Mucosa of descending colon (tissue), 3 donors: Measurements from ENCODE around the gene SERPING1. TPM values are rescaled to one million over a fixed set of nuclear protein-coding genes. Genes with fewer than 3 reads are reported as not detected.

Experiments
- ATAC-seq: fragments of 200-7000 bp; cut with Tn5 transposase; one replicate; pipeline ENCODE4 v1.9.1; 2020; ENCODE audit warnings: mild to moderate bottlenecking, moderate library complexity
- DNase-seq, 3 donors: peaks; one replicate each; pipeline ENCODE4 v3.0.0-alpha.2; 2020
- H3K36me3 ChIP-seq: fragments of 200-600 bp; one replicate; pipeline ENCODE4 v1.8.0; 2021; ENCODE audit warnings: low read depth, mild to moderate bottlenecking
- H3K4me1 ChIP-seq: fragments of 200-600 bp; one replicate; pipeline ENCODE4 v1.8.0; 2021; ENCODE audit warnings: low read depth, mild to moderate bottlenecking
- H3K4me3 ChIP-seq: fragments of 200-600 bp; one replicate; pipeline ENCODE4 v1.8.0; 2021; ENCODE audit warnings: mild to moderate bottlenecking
- H3K9me3 ChIP-seq: fragments of 200-600 bp; one replicate; pipeline ENCODE4 v1.8.0; 2021; ENCODE audit warnings: mild to moderate bottlenecking
- CTCF ChIP-seq: fragments of 200-600 bp; IDR thresholded peaks from one replicate; pipeline ENCODE4 v1.8.0; 2022; ENCODE audit warnings: antibody characterized with exemption, mild to moderate bottlenecking
- intact Hi-C, 2 donors: fragments of 100-400 bp; cut with DNase I in 1 of 2; cut with micrococcal nuclease in 1 of 2; formaldehyde crosslinking; loops; one replicate each; pipeline versions ENCODE4 v1.11.0 to v1.11.1; 2022; cut with DNase I, micrococcal nuclease
- total RNA-seq, 3 donors: library from RNA; stranded (reverse); fragmentation: NEBNext Ultra II Directional in 2 of 3; extraction: Animal tissue kit (Norgen Biotek cat#: 25700) in 2 of 3; gene quantifications; one replicate each; pipeline versions ENCODE4 v1.2.1 to v1.2.4, GENCODE V29; 2021 to 2023
- donor health status: DM: no; HTN: no; CAD: no; lungs with moderate emphysema.
- donor health status: DM: no; HTN: no; CAD: no.
- donor health status: DM: no; HTN: yes; CAD: no.

The SERPING1 gene
- total RNA-seq, 3 donors from 2014 or later: 31.0 to 224 (median 112) TPM

DNA sequence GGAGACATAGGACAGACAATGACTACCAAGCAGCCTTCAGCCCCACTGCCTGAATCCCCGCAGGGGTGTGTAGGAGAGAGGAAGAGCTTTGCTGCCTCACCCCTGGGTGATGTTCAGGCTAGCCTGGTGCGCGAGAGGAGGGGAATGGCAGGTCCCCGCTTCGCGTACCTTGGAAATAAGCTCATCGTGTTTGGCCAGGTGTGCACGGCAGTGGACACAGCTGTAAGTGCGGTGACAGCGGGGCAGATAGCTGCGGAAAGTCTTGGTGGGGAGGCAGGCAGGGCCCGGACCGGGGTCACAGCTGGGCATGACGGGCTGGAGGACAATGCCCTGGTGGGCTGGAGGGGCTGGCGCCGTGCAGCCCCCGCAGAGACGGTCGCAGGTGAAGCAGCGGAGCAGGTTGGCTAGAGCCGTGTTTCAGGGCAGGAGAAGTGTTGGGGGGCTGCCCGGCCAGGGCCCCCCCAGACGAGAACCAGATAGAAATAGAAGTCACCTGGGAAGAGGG, 49.4 kb downstream of the SERPING1 start:
- no peak for TF ChIP-seq CTCF
- Histone ChIP-seq H3K4me1 (no peaks in the 10 kb centered on the region), H3K36me3 (no peaks in the 10 kb centered on the region), H3K9me3 (no peaks in the 10 kb centered on the region), H3K4me3 (no peak overlapping the region)
- ATAC-seq (no peak), DNase-seq (no peak)
- intact Hi-C loops: loop anchor here in 1 of 2 donors (10.0 kb wide), 1 partner anchor 302 kb away; no protein-coding TSS in a partner anchor

DNA sequence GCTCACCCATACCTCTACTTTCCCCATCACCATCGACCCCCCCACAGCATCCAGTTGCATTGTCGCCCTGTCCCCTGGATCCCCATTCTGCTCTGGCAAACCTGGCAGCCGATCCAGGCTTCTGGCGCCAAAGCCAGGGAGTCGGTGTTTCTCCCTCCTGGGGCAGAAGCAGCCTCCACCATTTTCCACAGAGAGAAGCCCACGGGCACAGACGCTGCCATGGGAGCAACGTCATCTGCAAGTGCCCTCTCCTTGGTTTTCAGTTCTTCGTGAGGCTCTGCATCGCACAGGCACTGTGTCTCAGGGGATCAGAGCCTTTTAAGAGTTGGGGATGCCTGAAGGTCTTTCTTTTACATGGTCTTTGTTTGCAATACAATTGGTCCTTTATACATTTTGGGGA, 49.9 kb downstream of the SERPING1 start:
- DNase-seq (no peak), ATAC-seq (no peak)
- intact Hi-C loops: loop anchor here in 1 of 2 donors (10.0 kb wide), 1 partner anchor 303 kb away; no protein-coding TSS in a partner anchor
- TF ChIP-seq CTCF: no peak
- Histone ChIP-seq H3K4me1 (no peaks in the 10 kb centered on the region), H3K9me3 (no peaks in the 10 kb centered on the region), H3K36me3 (no peaks in the 10 kb centered on the region), H3K4me3 (no peak overlapping the region)

GRCh38 chr11:57647960-57648800, 50.7 kb downstream of the SERPING1 start:
- no peak for ATAC-seq

GRCh38 chr11:57648801-57649735, 51.6 kb downstream of the SERPING1 start:
- no peak overlapping the region for H3K4me3 ChIP-seq
- ATAC-seq (no peak), DNase-seq (peak in 1 of 3 donors; percentile 54)
- TF ChIP-seq CTCF: no peak
- intact Hi-C loops: loop anchor here in 1 of 2 donors (10.0 kb wide), 1 partner anchor 304 kb away; no protein-coding TSS in a partner anchor
- H3K36me3 ChIP-seq: no peaks in the 10 kb centered on the region
- H3K9me3 ChIP-seq: no peaks in the 10 kb centered on the region
- no peaks in the 10 kb centered on the region for H3K4me1 ChIP-seq

More at GRCh38 chr11:57647960-57648800, 50.7 kb downstream of the SERPING1 start:
- H3K9me3 ChIP-seq: no peaks in the 10 kb centered on the region
- H3K36me3 ChIP-seq: no peaks in the 10 kb centered on the region
- no peak for DNase-seq
- H3K4me3 ChIP-seq: no peak overlapping the region
- TF ChIP-seq CTCF: no peak
- H3K4me1 ChIP-seq: no peaks in the 10 kb centered on the region
- intact Hi-C loops: loop anchor here in 1 of 2 donors (10.0 kb wide), 1 partner anchor 303 kb away; no protein-coding TSS in a partner anchor
